GM18517 (cell line): ENCODE measurements around the gene SEC14L5.
"Not testable (repeated sequence)": the region's sequence is repeated elsewhere in the genome, so short reads cannot be mapped to it uniquely, and the experiment has no call there.

Experiments
- ATAC-seq: cut with Tn5 transposase; IDR thresholded peaks from one replicate; pipeline ENCODE4 v1.9.1; 2021; ENCODE audit warnings: mild to moderate bottlenecking, moderate library complexity; ENCODE audit not compliant: unreplicated experiment

The SEC14L5 gene

DNA sequence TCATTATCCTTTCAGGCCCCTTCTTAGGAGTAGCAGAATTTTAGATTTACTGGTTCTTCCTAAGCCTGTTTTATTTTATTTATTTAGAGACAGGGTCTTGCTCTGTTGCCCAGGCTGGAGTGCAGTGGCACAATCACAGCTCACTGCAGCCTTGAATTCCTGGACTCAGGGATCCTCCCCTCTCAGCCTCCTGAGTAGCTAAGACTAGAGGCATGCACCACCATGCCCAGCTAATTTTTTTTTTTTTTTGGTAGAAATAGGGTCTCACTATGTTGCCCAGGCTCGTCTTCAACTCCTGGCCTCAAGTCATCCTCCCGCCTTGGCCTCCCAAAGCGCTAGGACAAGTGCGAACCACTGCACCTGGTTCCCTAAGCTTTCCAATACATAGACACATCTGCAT lies 28.5 kb upstream of the SEC14L5 start:
- not testable (repeated sequence) for ATAC-seq

DNA sequence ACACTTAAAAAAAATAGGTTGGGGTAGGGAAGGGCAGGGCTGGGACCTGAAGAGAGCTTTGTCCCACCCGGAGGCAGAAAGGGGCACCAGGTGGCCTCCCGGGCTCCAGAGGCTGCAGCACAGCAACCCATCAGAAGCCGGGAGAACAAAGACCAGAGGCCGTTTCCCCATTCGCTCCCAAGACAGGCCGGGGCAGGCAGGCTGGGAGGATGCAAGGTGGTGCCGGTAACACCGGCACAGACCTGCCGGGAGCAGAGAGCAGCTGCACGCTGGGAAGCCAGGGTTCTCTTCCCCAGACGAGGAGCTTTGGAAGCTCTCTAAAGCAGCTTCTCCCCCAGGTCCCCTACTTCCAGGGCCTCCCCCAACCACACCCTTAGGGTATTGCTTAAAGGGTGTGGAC lies 26.7 kb upstream of the SEC14L5 start:
- ATAC-seq: no peak

DNA sequence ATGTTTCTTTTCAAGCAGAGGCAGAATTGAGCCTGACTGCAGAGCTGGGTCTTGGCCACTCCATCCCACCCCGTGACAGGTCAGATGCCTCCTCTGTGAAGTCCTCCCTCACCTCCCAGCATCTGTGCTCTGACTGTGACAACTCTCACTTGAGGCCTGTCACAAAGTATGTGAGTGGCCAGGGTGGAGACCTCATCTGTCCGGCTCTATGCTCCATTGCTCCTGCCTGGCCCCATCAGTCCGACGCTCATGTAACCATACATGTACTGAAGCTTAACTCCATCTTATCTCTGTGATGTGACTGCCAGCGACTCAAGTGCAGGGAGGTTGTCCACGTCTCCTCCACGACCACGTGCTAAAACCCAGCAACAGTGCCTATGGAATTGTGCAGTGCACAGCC lies 24.7 kb upstream of the SEC14L5 start:
- no peak for ATAC-seq

DNA sequence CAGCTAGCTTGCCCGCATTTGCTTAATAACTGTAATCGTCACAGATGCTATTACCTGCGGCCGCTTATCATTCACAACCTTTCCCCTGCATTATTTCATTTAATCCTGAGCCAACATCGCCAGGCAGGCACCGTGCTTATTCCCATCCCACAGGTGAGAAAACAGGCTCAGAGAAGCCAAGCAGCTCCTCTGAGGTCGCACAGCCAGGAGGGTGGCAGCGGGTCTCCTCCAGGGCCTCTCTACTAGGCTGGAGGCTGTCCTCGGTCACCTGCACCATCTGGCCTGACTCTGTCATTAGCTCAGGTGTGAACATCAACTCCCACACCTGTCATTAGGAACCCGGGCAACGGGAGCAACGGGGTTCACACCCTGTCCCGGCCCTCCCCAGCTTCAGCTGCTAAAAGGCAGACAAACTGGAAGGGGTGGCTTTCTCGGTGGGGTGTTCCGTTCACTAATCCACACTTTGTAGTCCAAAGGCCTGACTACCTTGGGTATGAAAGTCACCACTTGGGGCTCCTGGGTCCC lies 24.2 kb upstream of the SEC14L5 start:
- no peak for ATAC-seq

DNA sequence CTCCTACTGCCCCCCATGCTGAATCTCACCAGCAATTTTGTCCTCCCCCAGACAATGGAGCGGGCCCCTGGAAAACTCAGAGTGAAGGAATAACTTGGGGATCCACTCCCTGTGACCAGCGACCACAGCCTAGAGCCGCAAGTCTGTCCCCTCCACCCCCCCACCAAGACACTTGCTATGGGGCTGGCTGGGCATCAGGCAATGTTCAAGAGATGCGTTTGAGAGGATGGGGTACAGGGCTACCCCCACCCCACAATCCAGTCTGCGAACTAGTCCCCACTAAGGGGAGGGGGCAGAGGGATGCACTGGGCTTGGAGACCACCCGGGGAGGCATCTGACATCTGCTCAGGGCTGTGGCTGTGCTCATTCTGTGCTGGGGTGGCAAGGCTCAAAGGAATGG lies 23.5 kb upstream of the SEC14L5 start:
- no peak for ATAC-seq

DNA sequence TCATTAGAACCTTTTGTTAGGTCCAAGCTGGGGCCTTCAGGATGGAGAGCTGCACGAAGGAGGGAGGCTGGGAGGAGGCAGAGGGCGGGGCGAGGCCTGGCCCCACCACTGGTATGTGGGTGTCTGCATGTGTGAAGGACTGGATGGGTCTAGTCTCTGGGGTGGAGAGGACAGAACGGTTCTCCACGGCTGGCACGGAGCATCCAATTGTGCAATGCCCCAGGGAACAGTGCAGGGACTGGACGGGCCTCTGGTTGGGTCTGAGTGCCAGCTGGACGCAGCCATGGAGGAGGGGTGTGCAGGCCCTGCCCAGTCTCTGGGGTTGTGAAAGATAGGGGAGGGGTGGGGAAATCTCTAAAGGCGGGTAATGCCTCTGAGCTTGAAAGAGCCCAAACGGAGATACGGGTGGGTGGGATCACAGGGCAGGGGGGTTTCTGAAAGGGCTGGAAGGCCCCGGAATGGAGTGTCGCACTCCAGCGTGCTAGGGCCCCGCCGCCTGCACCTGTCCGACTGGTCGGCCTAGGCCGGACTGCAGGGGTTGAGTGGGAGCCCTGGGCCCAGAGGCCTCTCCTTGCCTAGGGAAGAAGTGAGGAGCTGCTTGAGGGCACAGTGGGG lies 22.8 kb upstream of the SEC14L5 start:
- ATAC-seq: no peak

DNA sequence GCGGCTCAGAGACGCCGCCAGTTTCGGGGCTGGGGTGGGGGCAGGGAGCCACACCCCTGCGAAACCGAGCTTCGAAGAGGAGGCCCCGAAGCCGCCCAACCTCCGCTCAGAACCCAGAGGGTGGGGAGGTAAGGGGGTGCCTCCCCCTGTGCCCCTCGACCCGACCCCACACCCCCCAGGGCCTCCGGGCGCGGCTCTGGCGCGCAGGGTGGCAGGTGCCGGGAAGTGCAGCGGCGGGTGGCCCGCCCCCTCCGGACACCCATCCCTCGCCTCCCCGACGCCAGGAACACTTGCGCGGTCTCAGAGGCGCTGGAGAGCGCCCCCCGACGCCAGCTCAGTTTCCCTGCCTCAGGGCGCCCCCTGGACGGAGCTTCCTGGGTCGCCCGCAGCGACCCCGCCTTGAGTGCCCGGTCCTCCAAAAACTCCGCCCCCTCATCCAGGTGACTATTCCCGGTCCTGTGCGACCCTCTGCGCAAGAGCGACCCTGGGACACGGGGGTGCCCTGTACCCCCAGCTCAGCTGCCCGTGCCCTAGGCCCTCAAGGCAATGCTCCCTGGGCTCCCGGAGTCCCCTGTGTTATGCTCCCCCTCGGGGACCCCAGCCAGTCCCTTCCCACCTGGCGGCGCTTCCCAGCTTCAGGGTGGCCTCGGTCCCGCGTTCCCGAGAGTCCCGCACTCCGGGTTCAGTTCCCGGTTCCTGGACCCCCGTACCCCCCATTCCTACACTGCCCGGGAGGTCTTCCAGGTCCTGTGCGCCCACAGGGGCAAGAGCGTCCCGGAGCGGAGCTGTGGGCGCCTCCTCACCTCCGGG lies 21.7 kb upstream of the SEC14L5 start:
- no peak for ATAC-seq

DNA sequence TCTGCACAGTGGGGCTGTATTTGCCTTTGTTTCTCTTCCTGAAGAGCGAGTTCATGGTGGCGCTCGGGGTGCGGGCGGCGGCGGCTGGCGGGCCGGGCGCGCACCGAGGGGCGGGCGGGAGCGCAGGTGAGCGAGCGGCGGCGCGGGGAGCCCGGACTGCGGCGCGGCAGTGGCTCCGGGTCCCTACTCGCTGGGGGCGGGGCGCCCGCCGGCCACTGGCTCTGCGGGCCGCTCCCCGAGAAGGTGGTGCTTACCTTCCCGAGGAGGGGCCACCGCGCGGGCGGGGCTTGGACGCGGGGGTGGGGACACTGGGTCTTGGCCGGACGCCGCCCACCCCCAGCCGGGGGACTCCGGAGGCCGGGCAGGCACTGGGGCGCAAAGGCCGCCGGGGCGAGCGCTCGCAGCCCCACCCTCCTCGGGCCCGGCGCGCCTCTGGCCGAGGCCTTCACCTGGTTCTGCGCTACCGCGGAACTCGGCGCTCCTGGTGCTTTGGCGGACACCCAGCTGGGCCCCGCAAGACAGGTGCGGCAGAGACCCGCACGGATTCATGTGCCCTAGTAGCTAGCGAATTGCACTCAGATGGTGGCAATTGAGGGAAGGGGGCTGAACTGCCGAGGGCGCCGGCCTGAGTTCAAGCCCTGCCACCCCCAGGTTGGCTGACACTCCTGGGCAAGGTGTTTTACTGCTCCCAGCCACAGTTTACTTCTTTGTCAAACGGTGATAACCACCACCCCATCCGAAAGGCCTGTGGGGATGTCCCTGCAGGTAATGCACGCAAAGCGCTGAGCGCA lies 20.9 kb upstream of the SEC14L5 start, which contains the start of gene PPL:
PPL (minus strand) TSS at position 158 of the 791 bp plus-strand sequence; CDS start at position 55, 103 bp downstream.
- no peak for ATAC-seq

DNA sequence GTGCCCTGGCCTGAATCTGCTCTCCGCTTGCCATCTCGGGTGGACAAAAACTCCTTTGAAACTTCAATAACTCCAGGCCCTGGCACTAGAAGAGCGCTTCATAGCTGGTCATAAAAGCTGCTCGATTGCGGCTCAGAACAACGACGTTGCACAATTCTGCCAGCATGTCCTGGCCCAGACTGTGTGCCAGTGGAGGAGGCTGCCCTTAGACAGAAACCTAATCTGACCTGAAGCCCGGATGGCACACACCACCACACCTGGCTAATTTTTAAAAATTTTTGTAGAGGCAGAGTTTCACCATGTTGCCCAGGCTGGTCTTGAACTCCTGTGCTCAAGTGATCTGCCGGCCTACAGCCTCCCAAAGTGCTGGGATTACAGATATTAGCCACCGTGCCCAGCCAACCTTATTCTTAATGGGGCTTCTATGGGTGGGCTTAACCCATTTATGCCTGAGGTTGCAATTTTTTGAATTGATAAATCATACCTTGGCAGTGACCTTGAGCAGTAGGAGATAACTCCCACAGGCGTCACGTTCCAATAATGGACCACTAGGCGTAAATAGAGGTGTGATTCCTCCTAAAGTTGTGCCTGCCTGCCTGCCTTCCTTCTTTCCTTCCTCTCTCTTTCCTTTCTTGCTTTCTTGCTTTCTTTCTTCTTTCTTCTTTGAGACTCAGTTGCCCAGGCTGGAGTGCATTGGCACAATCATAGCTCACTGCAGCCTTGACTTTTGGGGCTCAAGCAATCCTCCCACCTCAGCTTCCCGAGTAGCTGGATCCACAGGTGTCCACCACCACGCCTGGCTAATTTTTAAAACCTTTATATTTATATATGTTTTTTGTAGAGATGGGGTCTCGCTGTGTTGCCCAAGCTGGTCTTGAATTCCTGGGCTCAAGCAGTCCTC lies 20.1 kb upstream of the SEC14L5 start:
- no peak for ATAC-seq

DNA sequence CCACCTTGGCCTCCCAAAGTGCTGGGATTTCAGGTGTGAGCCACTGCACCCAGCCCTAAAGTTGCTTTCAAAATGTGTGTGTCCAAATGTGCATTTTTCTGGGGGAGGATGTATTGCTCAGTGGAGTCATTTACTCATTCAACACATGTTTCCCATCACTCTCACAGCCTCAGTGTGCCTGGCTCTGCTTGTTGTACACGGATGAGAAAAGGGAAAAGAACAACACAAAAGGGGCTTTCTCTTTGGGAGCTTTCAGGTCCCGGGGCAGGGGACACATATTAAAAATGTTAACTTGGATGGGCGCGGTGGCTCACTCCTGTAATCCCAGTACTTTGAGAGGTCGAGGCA lies 19.5 kb upstream of the SEC14L5 start:
- no peak for ATAC-seq

DNA sequence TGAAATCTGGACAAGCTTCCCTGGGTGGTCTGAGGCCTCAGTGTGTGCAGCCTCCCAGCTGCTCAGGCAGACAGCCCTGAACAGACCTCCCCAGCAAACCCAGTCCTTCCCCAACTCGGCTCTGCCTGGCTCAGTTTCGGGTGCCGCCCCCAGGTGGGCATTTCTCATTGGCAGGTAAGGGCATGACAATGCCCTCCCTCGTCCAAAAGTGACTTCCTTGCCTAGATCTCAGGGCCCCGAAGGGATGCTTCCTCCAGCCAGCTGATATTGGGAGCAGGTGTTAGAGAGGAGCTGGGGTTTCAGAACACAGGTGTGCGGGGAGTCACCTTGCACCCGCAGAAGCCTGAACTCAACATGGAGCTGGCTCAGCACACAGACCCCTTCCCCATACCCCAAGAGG lies 17.4 kb upstream of the SEC14L5 start:
- ATAC-seq: no peak

DNA sequence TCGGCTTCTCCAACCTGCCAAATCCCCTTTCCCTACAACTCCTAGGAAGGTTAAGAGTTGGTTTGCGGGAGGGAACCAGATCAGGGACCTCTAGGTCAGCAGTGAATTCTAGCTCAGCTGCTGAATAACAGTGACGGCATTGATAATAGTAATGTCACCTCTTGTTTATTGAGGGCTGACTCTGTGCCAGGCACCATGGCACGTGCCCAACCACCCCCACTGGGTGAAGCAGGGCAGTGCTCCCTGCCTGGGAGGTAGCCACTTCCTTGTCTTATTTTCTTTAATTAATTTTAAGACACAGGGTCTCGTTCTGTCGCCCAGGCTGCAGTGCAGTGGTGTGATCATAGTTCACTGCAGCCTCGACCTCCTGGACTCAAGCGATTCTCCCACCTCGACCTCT lies 15.6 kb upstream of the SEC14L5 start:
- no peak for ATAC-seq

DNA sequence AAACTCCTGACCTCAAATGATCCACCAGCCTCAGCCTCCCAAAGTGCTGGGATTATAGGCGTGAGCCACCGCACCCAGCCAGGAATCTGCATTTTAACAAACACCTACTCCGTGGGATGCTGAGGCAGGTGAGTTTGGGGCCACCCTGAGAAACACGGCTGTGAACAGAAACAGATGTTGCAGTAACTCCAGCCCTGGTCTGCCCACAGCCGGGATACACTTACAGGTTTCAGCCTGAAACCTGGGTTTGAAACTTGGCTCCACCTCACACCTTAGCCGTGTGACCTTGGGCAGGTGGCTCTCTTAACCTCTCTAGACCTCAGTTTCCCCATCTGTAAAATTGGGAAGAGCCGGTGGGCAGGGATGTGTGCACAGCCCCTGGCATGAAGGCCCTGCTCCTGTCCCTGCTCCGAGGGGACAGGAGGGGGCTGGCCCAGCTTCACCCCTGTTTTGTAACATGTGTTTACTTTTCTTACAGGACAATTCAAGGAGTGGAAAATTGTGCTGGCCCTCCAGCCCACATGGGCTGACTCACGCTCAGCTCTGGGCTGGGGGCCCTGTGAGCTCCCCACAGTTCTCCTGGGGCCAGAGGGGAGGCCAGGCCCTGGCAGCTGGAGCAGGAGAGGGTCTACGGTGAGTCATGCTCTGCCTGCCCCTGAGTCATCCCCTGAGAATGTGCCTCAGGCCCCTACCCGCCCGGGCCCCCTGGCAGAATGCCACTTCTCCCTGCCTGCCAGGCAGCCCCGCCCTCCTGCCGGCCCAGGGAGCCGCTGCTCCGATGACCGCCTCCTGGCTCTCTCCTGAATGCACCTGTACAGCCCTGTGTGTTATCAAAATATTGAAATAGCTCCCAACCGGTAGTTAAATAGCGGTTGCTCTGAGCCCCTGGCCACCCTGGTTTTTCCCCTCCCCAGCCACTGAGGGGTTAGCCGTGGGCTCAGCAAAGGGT lies 13.5 kb upstream of the SEC14L5 start:
- no peak for ATAC-seq

DNA sequence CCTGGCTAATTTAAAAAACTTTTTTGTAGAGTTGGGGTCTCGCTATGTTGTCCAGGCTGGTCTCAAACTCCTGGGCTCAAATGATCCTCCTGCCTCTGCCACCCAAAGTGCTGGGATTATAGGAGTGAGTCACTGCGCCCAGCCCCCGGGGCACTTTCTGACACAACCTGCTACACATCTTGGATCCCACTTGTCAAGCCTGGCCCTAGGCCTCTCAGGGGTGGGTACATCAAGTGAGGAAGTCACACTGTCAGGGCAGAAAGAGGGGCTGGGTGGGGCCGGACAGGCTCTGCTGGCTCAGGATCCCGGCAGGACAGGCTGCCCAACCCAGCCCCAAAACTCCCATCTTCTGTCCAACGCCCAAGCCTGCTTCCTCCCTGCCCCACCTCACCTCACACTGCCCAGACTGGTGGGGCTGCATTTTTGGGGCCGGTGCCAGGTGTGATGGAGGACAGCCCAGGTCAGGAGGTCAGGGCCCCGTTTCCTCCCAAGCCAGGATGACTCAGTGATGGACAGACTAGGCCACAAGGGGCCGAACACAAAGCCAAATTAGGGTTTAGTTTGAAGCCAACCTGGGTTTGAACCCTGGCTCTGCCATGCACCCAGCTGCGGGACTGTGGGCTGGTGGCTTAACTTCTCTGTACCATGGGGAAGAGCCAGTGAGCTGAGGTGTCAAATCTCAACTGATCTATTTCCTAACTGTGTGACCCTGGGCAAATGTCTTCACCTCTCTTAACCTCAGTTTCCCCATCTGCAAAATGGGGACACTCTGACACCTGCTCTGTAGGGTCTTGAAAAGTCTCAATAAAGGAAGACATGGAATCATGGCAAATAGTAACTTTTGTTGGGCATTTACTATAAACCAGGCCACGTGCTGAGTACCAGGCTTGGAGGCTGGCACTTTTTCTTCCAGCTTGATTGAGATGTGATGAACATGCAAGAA lies 12.3 kb upstream of the SEC14L5 start:
- no peak for ATAC-seq

DNA sequence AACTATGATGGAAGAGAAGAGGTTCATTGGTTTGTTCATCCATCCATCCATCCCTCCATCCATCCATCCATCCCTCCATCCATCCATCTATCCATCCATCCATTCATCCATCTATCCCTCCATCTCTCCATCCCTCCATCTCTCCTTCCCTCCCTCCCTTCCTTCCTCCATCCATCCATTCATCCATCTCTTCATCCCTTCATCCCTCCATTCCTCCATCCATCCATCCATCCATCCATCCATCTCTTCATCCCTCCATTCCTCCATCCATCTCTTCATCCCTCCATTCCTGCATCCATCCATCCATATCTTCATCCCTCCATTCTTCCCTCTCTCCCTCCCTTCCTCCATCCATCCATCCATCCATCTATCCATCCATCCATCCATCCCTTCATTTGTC lies 11.2 kb upstream of the SEC14L5 start:
- no peak for ATAC-seq

DNA sequence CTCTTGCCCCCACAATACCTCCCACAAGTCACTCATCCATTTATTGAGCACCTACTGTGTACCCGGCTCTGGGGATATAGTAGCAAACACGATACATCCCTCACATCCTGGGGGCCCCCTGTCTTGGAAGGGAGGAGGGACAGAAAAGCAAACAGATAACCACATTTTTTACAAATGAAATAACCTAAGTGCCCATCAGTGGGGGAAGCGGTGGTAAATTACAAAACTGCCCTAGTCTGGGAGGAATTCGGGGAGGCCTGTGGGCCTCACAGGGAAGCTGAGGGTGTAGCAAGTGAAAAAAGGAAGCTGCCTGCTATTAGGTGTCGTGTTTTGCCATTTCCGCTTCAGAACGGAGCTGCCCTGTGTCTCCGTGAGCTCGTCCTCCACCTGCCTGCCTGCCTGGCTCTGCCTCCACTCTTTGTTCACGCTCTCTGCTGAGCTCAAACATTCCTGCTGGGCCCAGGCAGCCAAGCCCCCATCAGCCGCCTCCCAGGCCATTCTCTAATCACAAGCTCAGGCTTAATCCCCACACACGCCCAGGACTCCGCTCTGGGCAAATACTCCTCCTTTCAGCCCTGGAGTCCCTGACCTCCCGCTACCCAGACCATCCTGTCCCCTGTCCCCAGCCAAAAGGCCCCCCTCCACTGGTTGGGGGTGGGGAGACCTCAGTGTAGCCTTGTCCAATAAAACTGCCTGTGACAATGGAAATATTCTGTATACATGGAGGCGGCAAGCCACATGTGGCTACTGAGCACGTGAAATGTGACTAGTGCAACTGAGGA lies 10.2 kb upstream of the SEC14L5 start:
- no peak for ATAC-seq

DNA sequence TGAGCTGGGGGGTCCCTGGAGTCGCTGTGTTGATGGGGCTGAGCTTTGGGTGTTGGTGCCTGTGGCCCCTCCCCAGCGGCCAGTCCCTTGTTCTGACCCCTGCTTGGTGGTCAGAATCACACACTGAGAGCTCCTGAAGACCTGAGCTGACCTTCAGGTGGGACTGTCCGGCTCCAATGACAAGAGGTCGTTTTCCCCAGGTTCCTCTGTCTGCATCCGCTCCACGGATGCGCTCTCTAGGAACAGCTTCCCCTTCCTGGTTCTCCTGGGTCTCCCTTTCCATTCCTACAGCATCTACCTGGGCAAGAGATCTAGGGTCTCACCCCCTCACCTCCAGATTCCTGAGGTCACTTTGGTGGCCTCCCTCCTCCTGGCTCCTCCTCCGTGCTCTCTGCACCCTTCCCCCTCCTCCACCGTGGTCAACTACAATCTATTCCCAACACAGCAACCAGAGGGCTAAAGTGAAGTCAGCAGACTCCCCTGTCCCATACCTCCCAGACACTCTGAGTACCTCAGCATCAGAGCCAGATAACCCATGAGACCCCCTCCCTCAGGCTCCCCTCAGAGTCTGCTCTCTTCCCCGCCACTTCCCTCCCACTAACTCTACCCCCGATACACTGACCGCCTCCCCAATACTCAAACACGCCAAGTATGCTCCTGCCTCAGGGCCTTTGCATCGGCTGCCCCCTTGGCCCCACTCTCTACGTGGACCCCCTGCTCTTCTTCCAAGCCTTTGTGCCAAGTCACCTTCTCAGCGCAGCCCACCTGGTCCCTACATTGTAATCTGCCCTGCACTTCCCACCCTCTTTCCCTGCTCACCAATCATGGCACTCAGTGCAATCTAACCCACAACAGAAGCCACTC lies 9.0 kb upstream of the SEC14L5 start:
- no peak for ATAC-seq
